Measurements from ENCODE around the gene C11orf97. TPM values are rescaled to one million over a fixed set of nuclear protein-coding genes. Genes with fewer than 3 reads are reported as not detected.
"Not testable (repeated sequence)": the region's sequence is repeated elsewhere in the genome, so short reads cannot be mapped to it uniquely, and the experiment has no call there.

C11orf97 gene
- total RNA-seq, 1 donor from 2014 or later = not detected

GRCh38 chr11:94546886-94547285 is 34.6 kb downstream of the C11orf97 start:
- no peak for ATAC-seq (ENCODE audit: poor library complexity)
- no peak for DNase-seq
- intact Hi-C loops (cut with DNase I) = no loop called here

GRCh38 chr11:94549146-94549545 is 36.9 kb downstream of the C11orf97 start:
- ATAC-seq (ENCODE audit: poor library complexity) (no peak), DNase-seq (no peak)
- intact Hi-C loops (cut with DNase I) = no loop called here

GRCh38 chr11:94550513-94550912 is 38.3 kb downstream of the C11orf97 start:
- ATAC-seq (ENCODE audit: poor library complexity) (no peak), DNase-seq (no peak)
- intact Hi-C loops (cut with DNase I) = no loop called here

GRCh38 chr11:94553938-94554337 is 41.7 kb downstream of the C11orf97 start:
- ATAC-seq (ENCODE audit: poor library complexity) = no peak
- no peak for DNase-seq
- intact Hi-C loops (cut with DNase I) = no loop called here

GRCh38 chr11:94555752-94556329 is 43.6 kb downstream of the C11orf97 start:
- intact Hi-C loops (cut with DNase I); ATAC-seq (ENCODE audit: poor library complexity); DNase-seq: not testable (repeated sequence)

- no peak for ATAC-seq (ENCODE audit: poor library complexity)
- intact Hi-C loops (cut with DNase I) = no loop called here
- no peak for DNase-seq
Observed at GRCh38 chr11:94557421-94557820, 45.2 kb downstream of the C11orf97 start.

DNA sequence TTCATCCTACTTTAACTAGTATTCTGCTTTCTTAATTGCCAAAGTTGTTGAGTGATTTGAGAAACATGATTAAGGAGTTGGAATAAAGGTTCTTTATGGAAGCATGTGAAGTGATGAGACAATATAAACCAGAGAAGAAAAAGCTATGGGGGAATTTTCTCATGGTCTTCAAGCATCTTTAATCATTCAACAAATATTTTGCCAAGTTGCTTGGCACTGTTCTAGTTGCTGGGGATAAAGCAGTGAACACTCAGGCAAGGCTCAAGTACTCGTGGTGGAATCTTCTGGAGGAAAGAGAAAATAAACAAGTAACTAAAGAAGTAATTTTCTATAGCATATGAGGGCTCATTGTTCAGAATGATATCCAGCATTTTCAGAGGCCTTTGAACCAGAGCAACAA is 45.7 kb downstream of the C11orf97 start:
- DNase-seq (no peak), ATAC-seq (ENCODE audit: poor library complexity) (no peak)
- intact Hi-C loops (cut with DNase I) = no loop called here

DNA sequence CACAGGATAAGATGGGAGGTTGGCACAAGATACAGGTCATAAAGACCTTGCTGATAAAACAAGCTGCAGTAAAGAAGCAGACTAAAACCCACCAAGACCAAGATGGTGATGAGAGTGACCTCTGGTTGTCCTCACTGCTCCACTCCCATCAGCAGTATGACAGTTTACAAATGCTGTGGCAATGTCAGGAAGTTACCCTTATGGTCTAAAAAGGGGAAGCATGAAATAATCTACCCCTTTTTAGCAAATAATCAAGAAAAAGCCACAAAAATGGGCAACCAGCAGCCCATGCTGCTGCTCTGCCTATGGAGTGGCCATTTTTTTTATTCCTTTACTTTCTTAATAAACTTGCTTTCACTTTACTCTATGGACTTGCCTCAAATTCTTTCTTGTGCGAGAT is 46.2 kb downstream of the C11orf97 start:
- DNase-seq (no peak), ATAC-seq (ENCODE audit: poor library complexity) (no peak)
- intact Hi-C loops (cut with DNase I) = no loop called here

- intact Hi-C loops (cut with DNase I) = no loop called here
- no peak for DNase-seq
- ATAC-seq (ENCODE audit: poor library complexity) = no peak
Observed at GRCh38 chr11:94558932-94559331, 46.7 kb downstream of the C11orf97 start.

GRCh38 chr11:94559361-94559760 is 47.1 kb downstream of the C11orf97 start:
- intact Hi-C loops (cut with DNase I) = no loop called here

DNA sequence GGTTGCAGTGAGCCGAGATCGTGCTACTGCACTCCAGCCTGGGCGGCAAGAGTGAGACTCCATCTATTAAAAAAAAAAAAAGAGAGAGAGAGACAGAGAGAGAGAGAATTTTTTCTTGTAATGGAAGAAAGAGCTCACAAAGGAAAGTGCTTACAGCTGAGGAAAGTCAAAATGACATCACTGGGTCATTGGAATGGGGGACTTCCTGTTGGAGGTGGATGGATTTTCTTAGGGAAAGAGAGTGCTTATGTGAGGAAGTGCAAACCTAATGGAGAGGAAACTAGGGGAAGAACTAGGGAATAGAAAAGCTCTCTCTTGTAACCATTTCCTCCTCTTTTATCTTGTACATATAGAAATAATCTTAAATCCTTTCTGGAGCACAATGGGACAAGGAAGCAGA is 48.6 kb downstream of the C11orf97 start:
- intact Hi-C loops (cut with DNase I) = loop anchor here (5.0 kb wide), 1 partner anchor 44 kb away; no protein-coding TSS in a partner anchor

More at GRCh38 chr11:94559361-94559760, 47.1 kb downstream of the C11orf97 start:
- ATAC-seq (ENCODE audit: poor library complexity) = no peak
- no peak for DNase-seq

GRCh38 chr11:94563176-94563847 is 51.1 kb downstream of the C11orf97 start:
- intact Hi-C loops (cut with DNase I) = loop anchor here (5.0 kb wide), 1 partner anchor 46 kb away; no protein-coding TSS in a partner anchor
- DNase-seq = no peak
- peak; percentile 95 for ATAC-seq (ENCODE audit: poor library complexity)

More for the DNA sequence above, 48.6 kb downstream of the C11orf97 start:
- ATAC-seq (ENCODE audit: poor library complexity) (no peak), DNase-seq (no peak)

GRCh38 chr11:94563848-94564467 is 51.7 kb downstream of the C11orf97 start:
- ATAC-seq (ENCODE audit: poor library complexity) (no peak), DNase-seq (no peak)
- intact Hi-C loops (cut with DNase I) = loop anchor here (5.0 kb wide), 1 partner anchor 47 kb away; no protein-coding TSS in a partner anchor

GRCh38 chr11:94567181-94567670 is 55.0 kb downstream of the C11orf97 start, which contains the start of gene PIWIL4:
Gene PIWIL4, plus strand, starts transcription at chr11:94567368. Its CDS starts 151 bp downstream, at chr11:94567519.
- ATAC-seq (ENCODE audit: poor library complexity) = no peak
- intact Hi-C loops (cut with DNase I) = no loop called here
- DNase-seq = no peak

DNA sequence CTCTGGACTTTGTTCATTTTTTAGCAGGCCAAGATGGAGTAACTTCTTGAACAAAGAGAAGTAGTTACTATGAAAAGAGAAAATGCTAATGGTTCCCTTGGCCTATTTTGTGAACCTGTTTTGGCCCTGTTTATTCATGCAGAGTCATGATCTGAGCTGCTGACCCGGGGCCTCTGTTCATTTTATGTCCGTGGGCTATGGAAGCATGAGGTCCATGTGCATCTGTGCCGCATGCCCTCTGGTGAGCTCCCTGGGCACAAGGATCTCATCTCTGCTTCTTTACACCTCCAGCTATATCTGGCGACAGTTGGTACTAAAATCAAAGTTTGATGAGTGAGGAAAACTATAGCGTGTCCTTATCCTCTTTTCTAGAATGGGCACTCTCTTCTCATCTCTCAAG is 55.9 kb downstream of the C11orf97 start:
- ATAC-seq (ENCODE audit: poor library complexity) (no peak), DNase-seq (no peak)
- intact Hi-C loops (cut with DNase I) = no loop called here

DNA sequence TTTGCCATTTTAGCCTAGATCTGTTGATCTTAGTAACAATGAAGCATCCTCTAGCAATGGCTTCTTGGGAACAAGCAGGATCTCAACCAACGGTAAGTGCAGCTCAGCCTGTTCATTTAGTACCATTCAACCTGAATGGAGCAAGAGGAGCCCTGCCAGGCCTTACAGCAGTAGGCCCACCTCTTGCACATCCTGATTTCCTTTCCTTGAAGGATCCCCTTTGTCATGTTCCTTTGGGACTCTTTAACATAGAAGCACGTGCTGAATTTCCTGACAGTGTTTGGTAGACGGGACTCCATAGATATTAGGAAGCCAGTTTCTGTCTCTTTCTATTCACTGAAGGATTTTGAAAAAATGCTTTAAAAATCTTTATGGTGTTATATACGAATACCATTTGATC is 56.5 kb downstream of the C11orf97 start:
- no peak for ATAC-seq (ENCODE audit: poor library complexity)
- intact Hi-C loops (cut with DNase I) = no loop called here
- no peak for DNase-seq

- ATAC-seq (ENCODE audit: poor library complexity); intact Hi-C loops (cut with DNase I): not testable (repeated sequence)
Observed at GRCh38 chr11:94572975-94573374, 60.7 kb downstream of the C11orf97 start.

GRCh38 chr11:94574193-94574961 is 62.1 kb downstream of the C11orf97 start:
- no peak for ATAC-seq (ENCODE audit: poor library complexity)
- intact Hi-C loops (cut with DNase I) = no loop called here
- no peak for DNase-seq

More at GRCh38 chr11:94572975-94573374, 60.7 kb downstream of the C11orf97 start:
- DNase-seq = not testable (repeated sequence)

DNA sequence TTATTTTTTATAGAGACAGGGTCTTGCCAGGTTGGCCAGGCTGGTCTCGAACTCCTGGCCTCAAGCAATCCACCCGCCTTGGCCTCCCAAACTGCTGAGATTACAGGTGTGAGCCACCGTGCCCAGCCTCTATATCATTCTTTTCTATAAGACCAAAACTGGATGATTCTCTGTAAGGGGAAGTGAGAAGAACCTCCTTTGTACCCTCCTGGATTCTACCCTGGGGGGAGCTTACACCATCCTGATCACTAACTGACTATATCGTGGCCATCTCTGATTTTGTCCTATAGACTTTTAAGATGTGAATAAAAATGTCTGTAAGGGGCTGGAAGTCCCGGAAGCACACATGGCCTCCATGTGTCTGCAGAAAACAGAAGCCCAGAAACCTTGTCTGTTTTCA is 64.0 kb downstream of the C11orf97 start:
- ATAC-seq (ENCODE audit: poor library complexity) = no peak
- DNase-seq = no peak
- intact Hi-C loops (cut with DNase I) = no loop called here
